Activated CD4-positive, alpha-beta memory T cell treated with anti-CD3 and anti-CD28 coated beads for 36 hours (primary cell): ENCODE data around the gene PRR18. TPM values are rescaled to one million over a fixed set of nuclear protein-coding genes. Genes with fewer than 3 reads are reported as not detected.

Source experiments
- CTCF ChIA-PET: fragments of 350-600 bp; sonication (Branson Sonifier 250); formaldehyde crosslinking; loops from one replicate; lab custom pipeline; 2021; ENCODE audit warnings: antibody characterized with exemption, inconsistent platforms; lab: Charles Lee
- POLR2A ChIA-PET: fragments of 350-600 bp; sonication (Branson Sonifier 250); formaldehyde crosslinking; loops from one replicate; lab custom pipeline; 2021; ENCODE audit warnings: antibody characterized with exemption; lab: Charles Lee
- DNase-seq: peaks from one replicate; pipeline ENCODE4 v3.0.0-alpha.2; 2020
- H3K27ac Mint-ChIP-seq: one replicate; pipeline ENCODE4 v1.8.0; 2021; ENCODE audit warnings: mixed read lengths
- H3K27me3 Mint-ChIP-seq: one replicate; pipeline ENCODE4 v1.8.0; 2021; ENCODE audit warnings: mixed read lengths
- H3K36me3 Mint-ChIP-seq: one replicate; pipeline ENCODE4 v1.8.0; 2021; ENCODE audit warnings: mixed read lengths
- H3K4me1 Mint-ChIP-seq: one replicate; pipeline ENCODE4 v1.8.0; 2021; ENCODE audit warnings: low read depth, mixed read lengths
- H3K4me3 Mint-ChIP-seq: one replicate; pipeline ENCODE4 v1.8.0; 2021; ENCODE audit warnings: mild to moderate bottlenecking, mixed read lengths
- H3K9me3 Mint-ChIP-seq: one replicate; pipeline ENCODE4 v1.8.0; 2021; ENCODE audit warnings: mixed read lengths
- intact Hi-C: fragments of 100-400 bp; cut with micrococcal nuclease; formaldehyde crosslinking; loops from one replicate; pipeline ENCODE4 v1.15.1; 2023
- total RNA-seq, 2 experiments: library from RNA; stranded (reverse); gene quantifications; one replicate each; pipeline ENCODE4 v1.2.3, GENCODE V29; 2021

The PRR18 gene
- total RNA-seq, 2 experiments from 2014 or later = 0.17 TPM; not detected in 1

GRCh38 chr6:166268431-166268830 is 39.8 kb downstream of the PRR18 start:
- CTCF ChIA-PET = no interaction called here
- Mint-ChIP-seq H3K27ac (no peak overlapping the region), H3K9me3 (no peaks in the 10 kb centered on the region), H3K4me1 (no peaks in the 10 kb centered on the region), H3K36me3 (no peaks in the 10 kb centered on the region), H3K4me3 (no peak overlapping the region), H3K27me3 (no peaks in the 10 kb centered on the region)
- POLR2A ChIA-PET = no interaction called here
- intact Hi-C loops = no loop called here
- DNase-seq = no peak

GRCh38 chr6:166267526-166267925 is 40.7 kb downstream of the PRR18 start:
- Mint-ChIP-seq H3K9me3 (no peaks in the 10 kb centered on the region), H3K4me3 (no peak overlapping the region), H3K27ac (no peak overlapping the region), H3K36me3 (no peaks in the 10 kb centered on the region), H3K4me1 (no peaks in the 10 kb centered on the region), H3K27me3 (no peaks in the 10 kb centered on the region)
- no peak for DNase-seq
- intact Hi-C loops = no loop called here
- ChIA-PET POLR2A (no interaction called here), CTCF (no interaction called here)

- Mint-ChIP-seq H3K4me1 (no peaks in the 10 kb centered on the region), H3K27ac (no peak overlapping the region), H3K9me3 (no peaks in the 10 kb centered on the region), H3K4me3 (no peak overlapping the region), H3K36me3 (no peaks in the 10 kb centered on the region), H3K27me3 (no peaks in the 10 kb centered on the region)
- intact Hi-C loops = no loop called here
- ChIA-PET CTCF (no interaction called here), POLR2A (no interaction called here)
- no peak for DNase-seq
These were observed 41.9 kb downstream of the PRR18 start for GRCh38 chr6:166266336-166266735.

- H3K4me3 Mint-ChIP-seq = no peak overlapping the region
- H3K27me3 Mint-ChIP-seq = peaks cover 5% of the 10 kb centered on the region
- ChIA-PET CTCF (no interaction called here), POLR2A (no interaction called here)
- no peaks in the 10 kb centered on the region for H3K36me3 Mint-ChIP-seq
- DNase-seq = no peak
- no peaks in the 10 kb centered on the region for H3K9me3 Mint-ChIP-seq
- H3K27ac Mint-ChIP-seq = no peak overlapping the region
- intact Hi-C loops = no loop called here
- peaks cover 25% of the 10 kb centered on the region for H3K4me1 Mint-ChIP-seq
These were observed 45.3 kb downstream of the PRR18 start for GRCh38 chr6:166262743-166263515.

- Mint-ChIP-seq H3K36me3 (no peaks in the 10 kb centered on the region), H3K27me3 (peaks cover 12% of the 10 kb centered on the region), H3K4me1 (peaks cover 32% of the 10 kb centered on the region), H3K27ac (peak overlapping the region; percentile 59), H3K4me3 (peak overlapping the region; percentile 38), H3K9me3 (no peaks in the 10 kb centered on the region)
- intact Hi-C loops = loop anchor here (1.0 to 10.0 kb wide), 5 partner anchors 15 to 365 kb away; partner anchors contain the start of gene RPS6KA2
- DNase-seq = no peak
- ChIA-PET CTCF (interaction anchor here (1.3 to 2.0 kb wide), 3 partner anchors 17 to 141 kb away, joined by 3 to 6 read pairs (median 5); no protein-coding TSS in a partner anchor), POLR2A (interaction anchor here (0.6 to 0.8 kb wide), 2 partner anchors 122 to 503 kb away, joined by 3 read pairs; no protein-coding TSS in a partner anchor)
These were observed 48.8 kb downstream of the PRR18 start for GRCh38 chr6:166259296-166259977.

- Mint-ChIP-seq H3K27me3 (peaks cover 18% of the 10 kb centered on the region), H3K4me3 (peak overlapping the region; percentile 38), H3K9me3 (no peaks in the 10 kb centered on the region), H3K27ac (peak overlapping the region; percentile 59), H3K36me3 (no peaks in the 10 kb centered on the region), H3K4me1 (peaks cover 32% of the 10 kb centered on the region)
- intact Hi-C loops = loop anchor here (1.0 to 10.0 kb wide), 5 partner anchors 15 to 366 kb away; partner anchors contain the start of gene RPS6KA2
- DNase-seq = peak; percentile 68
- ChIA-PET POLR2A (interaction anchor here (0.6 to 0.8 kb wide), 2 partner anchors 122 to 502 kb away, joined by 3 read pairs; no protein-coding TSS in a partner anchor), CTCF (interaction anchor here (1.3 to 2.0 kb wide), 3 partner anchors 17 to 142 kb away, joined by 3 to 6 read pairs (median 5); no protein-coding TSS in a partner anchor)
These were observed 49.3 kb downstream of the PRR18 start for GRCh38 chr6:166258854-166259276.

GRCh38 chr6:166257911-166258318 is 50.3 kb downstream of the PRR18 start:
- Mint-ChIP-seq H3K27me3 (peaks cover 21% of the 10 kb centered on the region), H3K9me3 (no peaks in the 10 kb centered on the region), H3K4me1 (peaks cover 35% of the 10 kb centered on the region), H3K27ac (peak overlapping the region; percentile 39), H3K36me3 (no peaks in the 10 kb centered on the region), H3K4me3 (no peak overlapping the region)
- DNase-seq = peak; percentile 56
- POLR2A ChIA-PET = no interaction called here
- intact Hi-C loops = loop anchor here (2.0 to 10.0 kb wide), 3 partner anchors 23 to 367 kb away; partner anchors contain the start of gene RPS6KA2
- CTCF ChIA-PET = interaction anchor here (0.9 kb wide), 1 partner anchor 22 kb away, joined by 3 read pairs; no protein-coding TSS in a partner anchor

Other genes with a start within 250 kb of the PRR18 start
- gene TBXT, start 140.5 kb downstream of the PRR18 start, total RNA-seq = not detected
- gene SFT2D1, start 34.2 kb upstream of the PRR18 start, total RNA-seq = 10 to 100 TPM; 57.2 to 59.5 TPM
- gene MPC1, start 74.5 kb upstream of the PRR18 start, total RNA-seq = 10 to 100 TPM; 22.5 to 22.9 TPM